ENCODE measurements around the gene NASP.

- no peak for TF ChIP-seq EZH2 (IDR thresholded peaks at IDR 0.05)
- no peak for TF ChIP-seq POLR2AphosphoS5 (IDR thresholded peaks at IDR 0.05; ENCODE audit: borderline replicate concordance, low read depth, low read length)
- TF ChIP-seq FOXP2 (optimal IDR thresholded peaks at IDR 0.05; ENCODE audit: control extremely low read depth, extremely low read length, insufficient read depth), result no peak
Observed at GRCh38 chr1:45622524-45623394, 38.9 kb downstream of the NASP start.

Measured in SK-N-MC (cell line).